HEK293 (cell line): ENCODE data around the gene PANX1.

Experiments used
- CTCF ChIA-PET: fragments of 350-600 bp; formaldehyde crosslinking; extraction: SDS; loops from one replicate; lab custom pipeline; 2021; ENCODE audit warnings: antibody characterized with exemption; lab: Yijun Ruan, JAX
- POLR2A ChIA-PET: fragments of 300-600 bp; formaldehyde crosslinking; extraction: SDS; loops from one replicate; lab custom pipeline; 2020; ENCODE audit warnings: antibody characterized with exemption, inconsistent platforms; lab: Yijun Ruan, JAX
- H3K27ac ChIP-seq: fragments of 200-500 bp; sonication (Bioruptor generic); 2 replicates; pipeline ENCODE4 v1.5.1; 2014; ENCODE audit warnings: low read depth, low read length, control low read depth, inconsistent platforms; ENCODE audit errors: extremely low read depth
- H3K36me3 ChIP-seq, 2 experiments: fragments of 200-500 bp in 1 of 2; sonication (Bioruptor generic) in 1 of 2; 1 replicate in 1 of 2; 2 replicates in 1 of 2; pipeline ENCODE4 v1.5.1; 2014 to 2017; ENCODE audit warnings: inconsistent platforms in 2 of 2, low read length in 2 of 2; ENCODE audit not compliant: control insufficient read depth in 2 of 2, insufficient read depth in 1 of 2
- H3K4me1 ChIP-seq: fragments of 200-500 bp; sonication (Bioruptor generic); 2 replicates; pipeline ENCODE4 v1.5.1; 2014; ENCODE audit warnings: mild to moderate bottlenecking, low read length, inconsistent platforms; ENCODE audit not compliant: control insufficient read depth, insufficient read depth
- H3K4me3 ChIP-seq: 2 replicates; pipeline ENCODE4 v1.5.1; 2011; ENCODE audit warnings: low read depth, mild to moderate bottlenecking, control low read depth, low read length, moderate library complexity
- H3K9me3 ChIP-seq: fragments of 200-500 bp; sonication (Bioruptor generic); 2 replicates; pipeline ENCODE4 v1.5.1; 2014; ENCODE audit warnings: low read depth, low read length, inconsistent platforms; ENCODE audit not compliant: control insufficient read depth, insufficient read depth
- GLI4 ChIP-seq: fragments of 450-650 bp; formaldehyde crosslinking; IDR thresholded peaks from 2 replicates; pipeline ENCODE4 v1.5.1; 2016; ENCODE audit warnings: missing biosample characterization, missing genetic modification characterization
- GLIS2 ChIP-seq: fragments of 450-650 bp; formaldehyde crosslinking; IDR thresholded peaks from 2 replicates; pipeline ENCODE4 v1.5.1; 2016; ENCODE audit warnings: missing biosample characterization, missing genetic modification characterization
- KLF9 ChIP-seq: fragments of 450-650 bp; formaldehyde crosslinking; IDR thresholded peaks from 2 replicates; pipeline ENCODE4 v1.5.1; 2016; ENCODE audit warnings: missing biosample characterization, missing genetic modification characterization, low read depth
- SALL2 ChIP-seq: fragments of 450-650 bp; formaldehyde crosslinking; IDR thresholded peaks from 2 replicates; pipeline ENCODE4 v1.5.0; 2017; ENCODE audit warnings: missing biosample characterization, mild to moderate bottlenecking, missing genetic modification characterization, borderline replicate concordance
- YY1 ChIP-seq: fragments of 450-650 bp; formaldehyde crosslinking; IDR thresholded peaks from 2 replicates; pipeline ENCODE4 v1.5.1; 2018; ENCODE audit warnings: missing biosample characterization, missing genetic modification characterization
- ZBTB21 ChIP-seq: fragments of 450-650 bp; formaldehyde crosslinking; IDR thresholded peaks from 2 replicates; pipeline ENCODE4 v1.5.1; 2017; ENCODE audit warnings: missing biosample characterization, missing genetic modification characterization
- ZNF114 ChIP-seq: fragments of 450-650 bp; formaldehyde crosslinking; IDR thresholded peaks from 2 replicates; pipeline ENCODE4 v1.5.0; 2017; ENCODE audit warnings: missing biosample characterization, missing genetic modification characterization
- ZNF121 ChIP-seq: fragments of 450-650 bp; formaldehyde crosslinking; IDR thresholded peaks from 2 replicates; pipeline ENCODE4 v1.5.1; 2016; ENCODE audit warnings: missing biosample characterization, missing genetic modification characterization
- ZNF138 ChIP-seq: fragments of 450-650 bp; formaldehyde crosslinking; IDR thresholded peaks from 2 replicates; pipeline ENCODE4 v1.5.1; 2016; ENCODE audit warnings: missing biosample characterization, missing genetic modification characterization, borderline replicate concordance
- ZNF184 ChIP-seq: fragments of 450-650 bp; IDR thresholded peaks from 2 replicates; pipeline ENCODE4 v1.5.1; 2018; ENCODE audit warnings: missing biosample characterization, mild to moderate bottlenecking, missing genetic modification characterization
- ZNF248 ChIP-seq: fragments of 450-650 bp; formaldehyde crosslinking; IDR thresholded peaks from 2 replicates; pipeline ENCODE4 v1.5.1; 2017; ENCODE audit warnings: missing biosample characterization, missing genetic modification characterization
- ZNF266 ChIP-seq: fragments of 450-650 bp; formaldehyde crosslinking; IDR thresholded peaks from 2 replicates; pipeline ENCODE4 v1.5.1; 2016; ENCODE audit warnings: missing biosample characterization, missing genetic modification characterization, low read depth
- ZNF311 ChIP-seq: fragments of 450-650 bp; formaldehyde crosslinking; IDR thresholded peaks from 2 replicates; pipeline ENCODE4 v1.5.1; 2017; ENCODE audit warnings: missing biosample characterization, missing genetic modification characterization, borderline replicate concordance
- ZNF433 ChIP-seq: fragments of 450-650 bp; formaldehyde crosslinking; IDR thresholded peaks from 2 replicates; pipeline ENCODE4 v1.5.1; 2016; ENCODE audit warnings: missing biosample characterization, missing genetic modification characterization, low read depth
- ZNF544 ChIP-seq: fragments of 450-650 bp; formaldehyde crosslinking; IDR thresholded peaks from 2 replicates; pipeline ENCODE4 v1.5.0; 2017; ENCODE audit warnings: missing biosample characterization, missing genetic modification characterization
- ZNF76 ChIP-seq: fragments of 450-650 bp; formaldehyde crosslinking; IDR thresholded peaks from 2 replicates; pipeline ENCODE4; 2016; ENCODE audit warnings: low read depth, missing biosample characterization, missing genetic modification characterization, borderline replicate concordance
- ZNF792 ChIP-seq: fragments of 450-650 bp; formaldehyde crosslinking; IDR thresholded peaks from 2 replicates; pipeline ENCODE4 v1.5.1; 2016; ENCODE audit warnings: missing biosample characterization, missing genetic modification characterization
- ZNF843 ChIP-seq: fragments of 450-650 bp; formaldehyde crosslinking; IDR thresholded peaks from 2 replicates; pipeline ENCODE4 v1.5.1; 2016; ENCODE audit warnings: missing biosample characterization, missing genetic modification characterization
- TF ChIP-seq, protein P1 (sequence below): fragments of 450-650 bp; formaldehyde crosslinking; IDR thresholded peaks from 2 replicates; pipeline ENCODE4 v1.5.1; 2016; ENCODE audit warnings: missing biosample characterization, missing genetic modification characterization
- TF ChIP-seq, protein P2 (sequence below): fragments of 450-650 bp; formaldehyde crosslinking; IDR thresholded peaks from 2 replicates; pipeline ENCODE4 v1.5.1; 2016; ENCODE audit warnings: missing biosample characterization, missing genetic modification characterization
- TF ChIP-seq, protein P3 (sequence below): fragments of 450-650 bp; formaldehyde crosslinking; IDR thresholded peaks from 2 replicates; pipeline ENCODE4 v1.5.1; 2016; ENCODE audit warnings: missing biosample characterization, missing genetic modification characterization

PANX1 gene

DNA sequence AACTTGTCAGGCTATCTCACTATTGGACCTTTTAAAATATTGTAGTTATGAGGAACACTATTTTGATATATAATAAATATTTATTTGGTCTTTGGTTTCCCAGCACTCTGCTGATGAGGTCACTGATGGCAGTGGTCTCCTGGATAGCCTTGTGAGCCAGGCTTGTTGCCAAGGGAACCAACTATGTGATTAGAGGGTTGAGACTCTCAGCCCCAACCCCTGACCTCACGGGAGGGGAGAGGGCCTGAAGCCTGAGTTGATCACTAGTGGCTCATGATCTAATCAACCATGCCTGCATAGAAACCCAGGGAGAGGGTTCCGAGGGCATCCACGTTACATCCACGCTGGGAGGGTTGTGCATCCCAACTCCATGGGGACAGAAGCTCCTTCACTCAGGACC lies 10.8 kb downstream of the PANX1 start:
- H3K4me1 ChIP-seq = peaks cover 3% of the 10 kb centered on the region; the same call in 1 of the 2 replicates
- CTCF ChIA-PET = interaction anchor here (0.5 to 1.0 kb wide), 2 partner anchors 10 to 16 kb away, joined by 5 read pairs; no protein-coding TSS in a partner anchor
- TF ChIP-seq GLIS2 (tag by site-specific recombination) = no peak
- TF ChIP-seq ZNF76 (tag by site-specific recombination) = no peak

DNA sequence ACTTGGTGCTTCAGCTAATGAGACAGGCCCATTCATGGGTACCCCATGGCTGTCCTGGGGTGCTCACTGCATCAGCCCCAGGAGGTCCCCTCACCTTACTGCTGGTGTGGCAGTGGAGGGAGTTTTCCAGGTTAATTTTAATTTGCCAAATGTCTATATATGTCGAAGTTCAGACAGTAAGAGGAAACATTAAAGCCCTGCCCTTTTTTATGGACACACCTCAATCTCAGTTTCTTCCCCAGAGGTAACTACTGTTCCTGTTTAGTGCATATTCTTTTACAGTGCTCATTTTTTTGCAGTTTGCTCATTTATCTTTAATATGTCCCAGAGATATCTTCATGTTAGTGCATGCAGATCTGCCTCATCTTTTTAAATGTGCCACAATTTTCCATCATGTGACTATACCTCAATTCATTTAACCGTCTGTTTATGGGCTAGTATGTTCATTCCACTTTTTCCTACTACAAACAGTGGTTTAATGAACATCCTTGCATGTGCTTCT lies 11.6 kb downstream of the PANX1 start:
- Histone ChIP-seq H3K4me1 (peaks cover 3% of the 10 kb centered on the region; the same call in 1 of the 2 replicates), H3K27ac (no peak overlapping the region), H3K4me3 (no peak overlapping the region), H3K9me3 (no peaks in the 10 kb centered on the region), H3K36me3 (no peaks in the 10 kb centered on the region)
- TF ChIP-seq, protein P1, sequence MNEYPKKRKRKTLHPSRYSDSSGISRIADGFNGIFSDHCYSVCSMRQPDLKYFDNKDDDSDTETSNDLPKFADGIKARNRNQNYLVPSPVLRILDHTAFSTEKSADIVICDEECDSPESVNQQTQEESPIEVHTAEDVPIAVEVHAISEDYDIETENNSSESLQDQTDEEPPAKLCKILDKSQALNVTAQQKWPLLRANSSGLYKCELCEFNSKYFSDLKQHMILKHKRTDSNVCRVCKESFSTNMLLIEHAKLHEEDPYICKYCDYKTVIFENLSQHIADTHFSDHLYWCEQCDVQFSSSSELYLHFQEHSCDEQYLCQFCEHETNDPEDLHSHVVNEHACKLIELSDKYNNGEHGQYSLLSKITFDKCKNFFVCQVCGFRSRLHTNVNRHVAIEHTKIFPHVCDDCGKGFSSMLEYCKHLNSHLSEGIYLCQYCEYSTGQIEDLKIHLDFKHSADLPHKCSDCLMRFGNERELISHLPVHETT = no peak
- TF ChIP-seq, protein P2, sequence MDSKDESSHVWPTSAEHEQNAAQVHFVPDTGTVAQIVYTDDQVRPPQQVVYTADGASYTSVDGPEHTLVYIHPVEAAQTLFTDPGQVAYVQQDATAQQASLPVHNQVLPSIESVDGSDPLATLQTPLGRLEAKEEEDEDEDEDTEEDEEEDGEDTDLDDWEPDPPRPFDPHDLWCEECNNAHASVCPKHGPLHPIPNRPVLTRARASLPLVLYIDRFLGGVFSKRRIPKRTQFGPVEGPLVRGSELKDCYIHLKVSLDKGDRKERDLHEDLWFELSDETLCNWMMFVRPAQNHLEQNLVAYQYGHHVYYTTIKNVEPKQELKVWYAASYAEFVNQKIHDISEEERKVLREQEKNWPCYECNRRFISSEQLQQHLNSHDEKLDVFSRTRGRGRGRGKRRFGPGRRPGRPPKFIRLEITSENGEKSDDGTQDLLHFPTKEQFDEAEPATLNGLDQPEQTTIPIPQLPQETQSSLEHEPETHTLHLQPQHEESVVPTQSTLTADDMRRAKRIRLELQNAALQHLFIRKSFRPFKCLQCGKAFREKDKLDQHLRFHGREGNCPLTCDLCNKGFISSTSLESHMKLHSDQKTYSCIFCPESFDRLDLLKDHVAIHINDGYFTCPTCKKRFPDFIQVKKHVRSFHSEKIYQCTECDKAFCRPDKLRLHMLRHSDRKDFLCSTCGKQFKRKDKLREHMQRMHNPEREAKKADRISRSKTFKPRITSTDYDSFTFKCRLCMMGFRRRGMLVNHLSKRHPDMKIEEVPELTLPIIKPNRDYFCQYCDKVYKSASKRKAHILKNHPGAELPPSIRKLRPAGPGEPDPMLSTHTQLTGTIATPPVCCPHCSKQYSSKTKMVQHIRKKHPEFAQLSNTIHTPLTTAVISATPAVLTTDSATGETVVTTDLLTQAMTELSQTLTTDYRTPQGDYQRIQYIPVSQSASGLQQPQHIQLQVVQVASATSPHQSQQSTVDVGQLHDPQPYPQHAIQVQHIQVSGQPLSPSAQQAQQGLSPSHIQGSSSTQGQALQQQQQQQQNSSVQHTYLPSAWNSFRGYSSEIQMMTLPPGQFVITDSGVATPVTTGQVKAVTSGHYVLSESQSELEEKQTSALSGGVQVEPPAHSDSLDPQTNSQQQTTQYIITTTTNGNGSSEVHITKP (tag by site-specific recombination) = no peak
- TF ChIP-seq ZNF544 (tag by site-specific recombination) (no peak), ZNF266 (tag by site-specific recombination) (no peak), SALL2 (no peak), YY1 (tag by site-specific recombination) (no peak), ZNF792 (tag by site-specific recombination) (no peak), ZNF138 (tag by site-specific recombination) (no peak), ZNF433 (tag by site-specific recombination) (no peak), GLI4 (tag by site-specific recombination) (no peak), ZBTB21 (tag by site-specific recombination) (no peak), ZNF248 (tag by site-specific recombination) (no peak), ZNF114 (no peak), ZNF311 (tag by site-specific recombination) (no peak), ZNF184 (no peak), ZNF843 (no peak), ZNF121 (no peak), KLF9 (tag by site-specific recombination) (no peak)
- TF ChIP-seq, protein P3, sequence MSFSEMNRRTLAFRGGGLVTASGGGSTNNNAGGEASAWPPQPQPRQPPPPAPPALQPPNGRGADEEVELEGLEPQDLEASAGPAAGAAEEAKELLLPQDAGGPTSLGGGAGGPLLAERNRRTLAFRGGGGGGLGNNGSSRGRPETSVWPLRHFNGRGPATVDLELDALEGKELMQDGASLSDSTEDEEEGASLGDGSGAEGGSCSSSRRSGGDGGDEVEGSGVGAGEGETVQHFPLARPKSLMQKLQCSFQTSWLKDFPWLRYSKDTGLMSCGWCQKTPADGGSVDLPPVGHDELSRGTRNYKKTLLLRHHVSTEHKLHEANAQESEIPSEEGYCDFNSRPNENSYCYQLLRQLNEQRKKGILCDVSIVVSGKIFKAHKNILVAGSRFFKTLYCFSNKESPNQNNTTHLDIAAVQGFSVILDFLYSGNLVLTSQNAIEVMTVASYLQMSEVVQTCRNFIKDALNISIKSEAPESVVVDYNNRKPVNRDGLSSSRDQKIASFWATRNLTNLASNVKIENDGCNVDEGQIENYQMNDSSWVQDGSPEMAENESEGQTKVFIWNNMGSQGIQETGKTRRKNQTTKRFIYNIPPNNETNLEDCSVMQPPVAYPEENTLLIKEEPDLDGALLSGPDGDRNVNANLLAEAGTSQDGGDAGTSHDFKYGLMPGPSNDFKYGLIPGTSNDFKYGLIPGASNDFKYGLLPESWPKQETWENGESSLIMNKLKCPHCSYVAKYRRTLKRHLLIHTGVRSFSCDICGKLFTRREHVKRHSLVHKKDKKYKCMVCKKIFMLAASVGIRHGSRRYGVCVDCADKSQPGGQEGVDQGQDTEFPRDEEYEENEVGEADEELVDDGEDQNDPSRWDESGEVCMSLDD (tag by site-specific recombination) = no peak
- ChIA-PET POLR2A (interaction anchor here (1.0 kb wide), 1 partner anchor 11 kb away, joined by 5 read pairs; the partner anchor contains the start of gene PANX1), CTCF (interaction anchor here (1.0 kb wide), 1 partner anchor 10 kb away, joined by 5 read pairs; no protein-coding TSS in a partner anchor)

More for the DNA sequence above, 10.8 kb downstream of the PANX1 start:
- H3K27ac ChIP-seq = no peak overlapping the region
- no peak overlapping the region for H3K4me3 ChIP-seq
- no peaks in the 10 kb centered on the region for H3K36me3 ChIP-seq
- POLR2A ChIA-PET = interaction anchor here (1.0 kb wide), 1 partner anchor 11 kb away, joined by 5 read pairs; the partner anchor contains the start of gene PANX1
- no peaks in the 10 kb centered on the region for H3K9me3 ChIP-seq
